Measurements from ENCODE around the gene ZNF764. TPM values are rescaled to one million over a fixed set of nuclear protein-coding genes. Genes with fewer than 3 reads are reported as not detected.

ZNF764 gene
- total RNA-seq, 1 experiment from 2014 or later = 9.1 TPM

DNA sequence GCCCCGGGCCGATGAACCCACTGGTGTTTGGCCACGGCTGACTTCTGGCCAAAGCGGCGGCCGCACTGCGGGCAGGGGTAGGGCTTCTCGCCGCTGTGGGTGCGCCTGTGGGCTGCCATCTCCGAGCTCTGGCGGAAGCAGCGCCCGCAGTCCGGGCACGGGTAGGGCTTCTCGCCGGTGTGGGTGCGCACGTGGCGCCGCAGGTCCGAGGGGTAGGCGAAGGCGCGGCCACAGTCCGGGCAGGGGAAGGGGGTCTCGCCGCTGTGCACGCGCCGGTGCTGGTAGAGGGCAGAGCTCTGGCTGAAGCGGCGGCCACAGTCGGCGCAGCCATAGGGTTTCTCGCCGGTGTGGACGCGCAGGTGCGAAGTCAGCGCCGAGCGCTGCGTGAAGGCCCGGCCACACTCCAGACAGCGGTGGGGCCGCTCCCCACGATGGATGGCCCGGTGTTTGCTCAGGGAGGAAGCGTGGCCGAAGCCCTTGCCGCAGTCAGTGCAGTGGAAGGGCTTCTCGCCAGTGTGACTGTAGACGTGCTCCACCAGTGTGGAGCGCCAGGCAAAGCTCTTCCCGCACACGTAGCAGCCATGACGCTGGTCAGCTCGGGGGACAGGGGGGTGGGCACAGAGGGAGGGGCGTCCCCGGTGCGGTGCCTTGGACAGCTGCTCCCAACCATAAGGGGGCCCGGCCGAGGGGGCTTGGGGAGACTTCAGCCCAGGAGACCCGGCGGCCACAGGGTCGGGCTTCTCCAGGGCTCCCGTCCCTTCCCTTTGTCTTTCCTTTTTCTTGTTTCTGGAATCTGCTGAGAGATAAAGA is 2.7 kb downstream of the ZNF764 start:
- BruUV-seq (replicated peaks) = no TSS peak
- CTCF ChIA-PET = no interaction called here
- RAD21 ChIA-PET (ENCODE audit: low non-redundant PET in 1 of 2, low total read pairs in 2 of 2, uncharacterized antibody in 2 of 2, unreplicated experiment in 2 of 2) = no interaction called here
- Histone ChIP-seq H3K27ac (ENCODE audit: low read depth, low read length) (no peak overlapping the region), H3K9me3 (ENCODE audit: control insufficient read depth in 1 of 2, insufficient read depth in 1 of 2, low read depth in 1 of 2, low read length in 2 of 2) (no peaks in the 10 kb centered on the region), H3K9me2 (ENCODE audit: insufficient read depth) (no peaks in the 10 kb centered on the region), H3K9ac (ENCODE audit: low read length) (no peak overlapping the region), H3K36me3 (ENCODE audit: control insufficient read depth in 1 of 2, insufficient read depth in 2 of 2, low read length in 2 of 2) (peaks cover 4% of the 10 kb centered on the region in 2 experiments; a peak in 2 of 4 replicates), H2AFZ (ENCODE audit: low read depth, low read length, poor library complexity, severe bottlenecking) (no peak overlapping the region), H4K20me1 (ENCODE audit: insufficient read depth) (no peaks in the 10 kb centered on the region), H3K4me3 (replicated peaks in 1 of 2; ENCODE audit: low read depth in 1 of 2, low read length in 2 of 2) (no peak overlapping the region), H3K27me3 (ENCODE audit: insufficient read depth, low read length) (no peaks in the 10 kb centered on the region), H3K4me2 (ENCODE audit: low read length) (no peak overlapping the region), H3K4me1 (ENCODE audit: control insufficient read depth in 1 of 2, insufficient read depth in 2 of 2, low read length in 2 of 2) (peaks cover 10 to 21% of the 10 kb centered on the region in 2 experiments), H3K79me2 (ENCODE audit: insufficient read depth, low read length) (peaks cover 14% of the 10 kb centered on the region; the same call in 1 of the 2 replicates)
- ATAC-seq (no peak), DNase-seq (ENCODE audit: low read depth, low spot score) (no peak)
- TF ChIP-seq CTCF (IDR thresholded peaks at IDR 0.05 in 2 of 3, conservative IDR thresholded peaks at IDR 0.05 in 1 of 3; ENCODE audit: borderline replicate concordance in 1 of 3, insufficient read depth in 1 of 3, low read depth in 2 of 3, low read length in 2 of 3) (no peak), RAD21 (IDR thresholded peaks at IDR 0.05; ENCODE audit: low read depth) (no peak), SRF (IDR thresholded peaks at IDR 0.05; ENCODE audit: low read depth) (no peak), EGR1 (IDR thresholded peaks at IDR 0.05; ENCODE audit: low read depth) (no peak), EZH2phosphoT487 (IDR thresholded peaks at IDR 0.05; ENCODE audit: borderline replicate concordance) (no peak), EZH2 (IDR thresholded peaks at IDR 0.05) (no peak), FOSL1 (IDR thresholded peaks at IDR 0.05; ENCODE audit: low read depth) (no peak), CBX3 (IDR thresholded peaks at IDR 0.05; ENCODE audit: low read depth) (no peak), POLR2AphosphoS5 (IDR thresholded peaks at IDR 0.05; ENCODE audit: low read depth, low read length) (no peak), ZBTB33 (IDR thresholded peaks at IDR 0.05; ENCODE audit: extremely low read depth, insufficient replicate concordance, low read length) (no peak), SP1 (IDR thresholded peaks at IDR 0.05; ENCODE audit: low read depth) (no peak)
- POLR2A ChIA-PET = no interaction called here
- intact Hi-C loops (cut with micrococcal nuclease) = no loop called here

Data from HCT116 (cell line).